ENCODE data around the gene TAOK2.

GRCh38 chr16:29996766-29997250, 23.1 kb downstream of the TAOK2 start:
- TF ChIP-seq POLR2AphosphoS5 (IDR thresholded peaks at IDR 0.05; ENCODE audit: low read depth, low read length) (no peak), TAF1 (IDR thresholded peaks at IDR 0.05; ENCODE audit: borderline replicate concordance, low read depth, low read length) (no peak)

Data from GM12892 (cell line).